GM10266 (cell line): ENCODE results near the gene CAMK1D.
"Not testable (repeated sequence)": the region's sequence is repeated elsewhere in the genome, so short reads cannot be mapped to it uniquely, and the experiment has no call there.

ENCODE experiments used
- DNase-seq: peaks from one replicate; pipeline ENCODE4 v3.0.0; 2012; ENCODE audit errors: extremely low spot score
- TF ChIP-seq, protein P1 (sequence below): IDR thresholded peaks from 2 replicates; pipeline ENCODE4 v1.5.1; 2012; ENCODE audit warnings: mild to moderate bottlenecking, low read depth; ENCODE audit not compliant: control insufficient read depth, insufficient read depth; ENCODE audit errors: missing control alignments

The CAMK1D gene

DNA sequence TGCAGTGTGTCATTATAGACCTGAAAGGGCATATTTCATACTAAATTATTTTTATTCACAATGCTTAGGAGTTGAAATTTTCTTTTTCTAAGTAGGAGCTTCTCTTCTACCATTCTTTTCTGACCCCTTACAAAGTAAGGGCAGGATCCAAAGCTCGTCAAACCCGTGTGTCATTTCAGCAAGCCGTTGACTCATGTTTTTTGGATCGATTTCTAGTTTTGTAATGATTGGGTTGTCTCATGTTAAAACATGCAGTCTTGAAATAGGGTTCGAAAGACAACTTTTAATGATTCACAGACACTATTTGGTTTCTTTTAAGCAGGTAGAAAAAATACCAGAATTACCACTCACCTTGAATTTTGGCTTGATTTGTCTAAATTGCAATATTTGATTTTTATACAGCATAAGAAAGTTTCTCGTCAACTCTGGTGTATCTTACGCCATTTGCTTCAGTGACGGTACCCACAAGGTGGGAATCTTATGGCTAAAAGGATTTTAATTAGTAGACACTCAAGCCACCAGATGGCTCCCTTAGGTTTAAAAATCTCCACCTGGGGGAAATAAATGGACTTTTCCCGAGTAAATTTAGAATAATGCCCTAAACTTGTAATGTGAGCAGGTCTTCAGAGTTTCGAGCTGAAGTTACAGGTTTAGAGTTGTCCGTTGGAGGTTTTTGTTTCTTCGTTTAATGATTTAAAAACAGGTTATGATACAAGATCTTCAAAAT, 368.8 kb downstream of the CAMK1D start:
- TF ChIP-seq, protein P1, sequence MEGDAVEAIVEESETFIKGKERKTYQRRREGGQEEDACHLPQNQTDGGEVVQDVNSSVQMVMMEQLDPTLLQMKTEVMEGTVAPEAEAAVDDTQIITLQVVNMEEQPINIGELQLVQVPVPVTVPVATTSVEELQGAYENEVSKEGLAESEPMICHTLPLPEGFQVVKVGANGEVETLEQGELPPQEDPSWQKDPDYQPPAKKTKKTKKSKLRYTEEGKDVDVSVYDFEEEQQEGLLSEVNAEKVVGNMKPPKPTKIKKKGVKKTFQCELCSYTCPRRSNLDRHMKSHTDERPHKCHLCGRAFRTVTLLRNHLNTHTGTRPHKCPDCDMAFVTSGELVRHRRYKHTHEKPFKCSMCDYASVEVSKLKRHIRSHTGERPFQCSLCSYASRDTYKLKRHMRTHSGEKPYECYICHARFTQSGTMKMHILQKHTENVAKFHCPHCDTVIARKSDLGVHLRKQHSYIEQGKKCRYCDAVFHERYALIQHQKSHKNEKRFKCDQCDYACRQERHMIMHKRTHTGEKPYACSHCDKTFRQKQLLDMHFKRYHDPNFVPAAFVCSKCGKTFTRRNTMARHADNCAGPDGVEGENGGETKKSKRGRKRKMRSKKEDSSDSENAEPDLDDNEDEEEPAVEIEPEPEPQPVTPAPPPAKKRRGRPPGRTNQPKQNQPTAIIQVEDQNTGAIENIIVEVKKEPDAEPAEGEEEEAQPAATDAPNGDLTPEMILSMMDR: no peak
- DNase-seq: no peak

DNA sequence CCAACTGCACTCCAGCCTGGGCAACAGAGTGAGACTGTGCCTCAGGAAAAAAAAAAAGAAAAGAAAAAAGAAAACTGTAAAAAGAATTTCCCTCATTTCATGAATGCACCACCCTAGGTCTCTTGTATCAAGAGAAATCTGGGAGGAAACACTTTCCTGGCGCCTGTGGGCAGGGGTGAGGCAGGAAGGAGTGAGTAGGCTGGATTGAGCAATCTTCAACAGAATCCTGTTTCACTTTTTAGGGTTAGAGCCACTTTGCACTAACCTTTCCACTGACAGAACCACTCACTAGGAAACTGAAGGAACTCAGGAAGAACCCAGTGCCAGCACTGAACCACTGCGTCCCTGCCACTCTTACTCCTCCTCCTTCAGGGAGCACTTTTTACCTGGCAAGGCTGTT, 370.0 kb downstream of the CAMK1D start:
- TF ChIP-seq, protein P1: no peak
- no peak for DNase-seq

DNA sequence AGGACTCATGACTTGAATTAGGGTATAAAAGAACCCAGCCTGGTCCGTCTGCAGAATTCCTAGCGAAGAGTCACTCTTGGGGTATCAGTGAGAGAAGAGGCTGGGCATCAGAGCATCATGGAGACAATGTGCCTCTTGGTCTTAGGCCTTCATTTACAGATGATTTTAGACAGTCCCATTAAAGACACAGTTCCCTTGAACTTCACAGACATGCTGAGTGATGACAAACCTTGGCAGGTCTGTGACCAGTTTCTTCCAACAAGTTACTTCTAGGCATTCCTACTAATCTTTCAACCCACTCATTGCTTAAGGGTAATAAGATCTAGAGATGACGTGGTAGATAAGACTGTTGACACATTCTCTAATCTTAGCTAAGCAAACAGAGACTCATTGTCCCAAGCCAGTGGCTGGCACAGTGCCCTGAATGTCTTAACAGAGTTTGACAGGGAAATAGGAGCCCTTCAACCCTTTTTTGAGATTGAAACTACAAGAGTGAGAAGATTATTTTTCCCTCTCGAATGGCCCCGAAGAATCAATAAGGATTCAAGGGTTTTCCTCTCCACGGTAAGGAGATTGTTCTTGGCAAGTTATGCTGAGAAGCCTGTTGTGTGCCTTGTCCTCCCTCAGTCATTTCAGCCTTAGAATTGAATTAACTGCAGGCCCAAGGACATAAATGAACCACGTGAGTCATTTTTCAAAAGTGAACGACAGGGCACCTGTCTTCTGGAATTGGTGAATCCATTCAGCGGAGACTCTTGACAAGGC, 371.1 kb downstream of the CAMK1D start:
- TF ChIP-seq, protein P1: no peak
- no peak for DNase-seq

DNA sequence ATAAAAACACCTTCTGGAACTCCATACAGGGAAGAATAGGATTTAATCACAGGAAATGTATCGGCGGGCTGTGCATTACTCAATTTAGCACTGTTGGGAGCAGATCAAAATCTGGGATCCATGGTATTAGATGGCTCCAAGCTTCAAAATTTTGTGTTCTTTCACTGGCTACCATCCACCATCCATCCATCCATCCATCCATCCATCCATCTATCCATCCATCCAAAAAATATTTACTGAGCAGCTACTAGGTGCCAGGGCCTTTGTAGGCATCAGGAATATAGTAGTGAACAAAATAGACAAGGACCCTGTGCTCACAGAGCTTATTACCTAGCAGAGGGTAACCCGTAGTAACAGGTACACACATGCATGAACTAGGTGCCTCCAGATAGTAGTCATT, 372.0 kb downstream of the CAMK1D start:
- TF ChIP-seq, protein P1: no peak
- DNase-seq: no peak

DNA sequence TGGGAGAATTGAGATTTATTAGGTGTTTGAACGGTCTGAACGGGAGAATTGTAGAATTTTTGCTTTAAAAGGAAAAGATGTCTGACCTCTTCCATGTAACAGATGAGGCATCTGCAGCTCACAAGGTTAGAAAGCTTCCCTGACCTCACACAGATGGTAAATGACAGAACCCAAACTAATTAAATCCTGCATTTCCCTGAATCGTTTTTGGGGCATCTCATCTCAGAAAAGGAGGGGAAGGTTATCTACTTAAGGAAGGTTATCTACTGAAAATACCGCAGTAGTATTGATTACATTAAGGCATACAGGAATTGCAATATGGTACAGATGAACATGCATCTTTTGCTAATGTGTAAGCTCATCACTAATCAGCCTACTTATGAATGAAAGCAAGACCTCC, 373.9 kb downstream of the CAMK1D start:
- no peak for DNase-seq
- TF ChIP-seq, protein P1: no peak

DNA sequence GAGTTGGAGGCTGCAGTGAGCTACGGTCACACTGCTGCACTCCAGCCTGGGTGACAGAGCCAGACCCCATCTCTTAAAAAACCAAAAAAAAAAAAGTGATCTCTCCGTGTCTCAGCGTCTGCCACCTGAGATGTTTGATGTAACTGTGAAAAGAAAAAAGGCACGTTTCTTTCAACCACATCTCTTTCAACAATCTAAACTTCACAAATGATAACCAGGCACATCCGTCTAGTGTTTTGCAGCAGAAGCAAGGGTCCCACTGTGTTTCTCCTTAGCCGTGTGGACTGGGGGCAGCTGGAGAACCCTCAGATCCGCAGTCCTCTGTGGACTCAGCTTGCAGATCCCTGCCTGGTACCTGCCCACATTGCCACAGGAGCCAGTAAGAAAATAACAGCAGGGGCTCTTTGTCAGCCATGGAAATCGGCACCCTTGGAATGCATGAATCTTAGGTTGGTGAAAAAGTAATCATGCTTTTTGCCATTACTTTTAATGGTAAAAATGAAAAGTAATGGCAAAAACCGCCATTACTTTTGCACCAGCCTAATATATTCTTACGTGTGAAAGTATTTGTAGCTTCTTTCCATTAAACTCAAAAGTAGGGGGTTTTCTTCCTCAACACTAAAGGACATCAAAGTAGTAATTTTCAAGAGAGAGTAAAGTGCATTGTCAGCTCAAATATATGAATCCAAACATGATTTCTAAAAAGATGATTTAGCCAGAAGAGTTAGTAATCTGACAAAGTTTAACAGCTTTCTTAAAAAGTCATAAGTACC, 375.6 kb downstream of the CAMK1D start:
- no peak for DNase-seq
- TF ChIP-seq, protein P1: no peak

DNA sequence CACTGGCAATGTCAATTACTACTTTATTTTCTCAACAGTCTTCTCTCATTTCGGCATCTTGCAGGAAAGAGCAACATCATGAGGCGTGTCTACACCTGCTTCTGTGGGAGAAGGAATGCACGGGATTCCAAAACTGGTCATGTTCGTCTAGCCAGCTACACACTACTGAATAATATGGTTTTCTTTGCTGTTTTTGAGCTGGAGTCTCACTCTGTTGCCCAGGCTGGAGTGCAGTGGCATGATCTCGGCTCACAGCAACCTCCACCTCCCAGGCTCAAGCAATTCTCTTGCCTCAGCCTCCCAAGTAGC, 376.2 kb downstream of the CAMK1D start:
- DNase-seq: not testable (repeated sequence)
